Activated CD4-positive, alpha-beta T cell treated with anti-CD3 and anti-CD28 coated beads, Interleukin-2, amount 10 ng/mL, durations not matched to agents 24 days and 14 days (primary cell): ENCODE data around the gene CCT6A. TPM values are rescaled to one million over a fixed set of nuclear protein-coding genes. Genes with fewer than 3 reads are reported as not detected.
"Not testable (repeated sequence)": the region's sequence is repeated elsewhere in the genome, so short reads cannot be mapped to it uniquely, and the experiment has no call there.

Experiments
- DNase-seq: peaks from one replicate; pipeline ENCODE4 v3.0.0; 2022
- H3K27ac Mint-ChIP-seq: one replicate; pipeline ENCODE4 v1.8.0; 2022; ENCODE audit warnings: mild to moderate bottlenecking, mixed read lengths
- H3K27me3 Mint-ChIP-seq: one replicate; pipeline ENCODE4 v1.8.0; 2022; ENCODE audit warnings: mixed read lengths
- H3K36me3 Mint-ChIP-seq: one replicate; pipeline ENCODE4 v1.8.0; 2022; ENCODE audit warnings: low read depth, mild to moderate bottlenecking, mixed read lengths
- H3K4me1 Mint-ChIP-seq: one replicate; pipeline ENCODE4 v1.8.0; 2021; ENCODE audit warnings: mixed read lengths
- H3K4me3 Mint-ChIP-seq: one replicate; pipeline ENCODE4 v1.8.0; 2022; ENCODE audit warnings: mild to moderate bottlenecking, moderate library complexity, mixed read lengths
- H3K9me3 Mint-ChIP-seq: one replicate; pipeline ENCODE4 v1.8.0; 2021; ENCODE audit warnings: mixed read lengths
- intact Hi-C: fragments of 100-400 bp; cut with micrococcal nuclease; formaldehyde crosslinking; loops from one replicate; pipeline ENCODE4 v1.15.1; 2023
- total RNA-seq: library from RNA; stranded (reverse); gene quantifications from 2 replicates; pipeline ENCODE4 v1.2.3, GENCODE V29; 2022

Gene CCT6A
- total RNA-seq, 1 donor from 2014 or later = 339 TPM

DNA sequence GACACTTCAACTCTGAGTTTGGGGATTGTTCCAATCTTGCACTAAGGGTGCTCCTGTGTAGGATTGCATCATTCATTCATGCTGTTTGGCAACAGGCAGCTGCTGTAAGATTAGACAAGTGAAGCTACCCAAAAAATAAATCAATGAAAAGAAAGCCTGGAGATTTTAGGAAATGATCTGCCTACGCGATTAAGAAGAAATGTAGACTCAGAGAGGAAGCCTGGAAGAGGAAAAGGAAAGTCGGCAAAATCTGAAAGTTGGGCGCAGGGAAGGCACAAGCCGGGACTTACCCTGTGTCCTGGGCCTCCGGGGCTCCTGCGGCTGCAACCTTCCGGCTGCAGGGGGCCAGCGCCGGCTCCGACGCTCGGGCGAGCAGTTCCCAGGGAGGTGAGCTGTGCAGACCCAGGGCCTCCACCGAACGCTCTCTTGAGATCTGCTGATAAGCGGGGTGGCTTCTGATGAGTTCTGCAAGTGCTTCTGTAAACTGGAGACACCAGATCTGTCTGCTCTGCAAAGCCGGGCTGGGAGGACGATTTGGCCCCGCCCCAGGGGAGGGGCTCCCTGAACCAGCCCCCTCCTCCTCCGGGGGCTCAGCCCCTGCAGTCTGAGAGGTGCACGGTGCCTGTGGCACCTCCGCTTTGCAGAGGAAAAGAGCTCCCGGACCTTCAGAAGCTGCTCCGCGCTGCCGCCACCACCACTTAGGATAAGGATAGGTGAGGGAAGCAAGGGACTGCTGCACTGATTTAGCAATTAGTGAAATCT is 17.7 kb upstream of the CCT6A start:
- Mint-ChIP-seq H3K36me3 (peaks cover 7% of the 10 kb centered on the region), H3K4me3 (peak overlapping the region; percentile 85), H3K4me1 (peaks cover 8% of the 10 kb centered on the region), H3K27me3 (no peaks in the 10 kb centered on the region), H3K9me3 (no peaks in the 10 kb centered on the region), H3K27ac (peak overlapping the region; percentile 56)
- intact Hi-C loops = loop anchor here (1.0 kb wide), 1 partner anchor 17 kb away; the partner anchor contains the start of genes CCT6A and PSPH
- peak; percentile 94 for DNase-seq

DNA sequence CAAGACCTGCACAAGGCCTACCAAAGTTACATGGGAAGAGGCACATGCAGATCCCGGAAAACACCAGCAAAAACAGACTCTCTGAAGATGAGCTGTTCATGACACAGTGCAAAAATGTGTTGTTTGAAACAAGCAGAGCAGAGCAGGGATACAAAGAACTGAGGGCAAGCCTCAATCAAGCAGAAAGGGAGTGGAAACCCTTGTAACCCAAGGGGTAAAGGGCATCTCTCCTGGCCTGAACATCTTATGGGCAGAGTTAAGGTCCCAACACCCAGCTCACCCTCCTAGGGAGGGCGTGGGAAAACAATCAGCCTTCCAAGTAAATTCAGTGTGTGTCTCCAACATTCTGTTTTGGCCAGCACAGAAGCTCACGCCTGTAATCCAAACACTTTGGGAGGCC is 10.8 kb upstream of the CCT6A start:
- H3K36me3 Mint-ChIP-seq = peaks cover 10% of the 10 kb centered on the region
- H3K4me3 Mint-ChIP-seq = no peak overlapping the region
- H3K9me3 Mint-ChIP-seq = no peaks in the 10 kb centered on the region
- H3K27me3 Mint-ChIP-seq = no peaks in the 10 kb centered on the region
- no peak for DNase-seq
- intact Hi-C loops = no loop called here
- H3K4me1 Mint-ChIP-seq = no peaks in the 10 kb centered on the region
- no peak overlapping the region for H3K27ac Mint-ChIP-seq

DNA sequence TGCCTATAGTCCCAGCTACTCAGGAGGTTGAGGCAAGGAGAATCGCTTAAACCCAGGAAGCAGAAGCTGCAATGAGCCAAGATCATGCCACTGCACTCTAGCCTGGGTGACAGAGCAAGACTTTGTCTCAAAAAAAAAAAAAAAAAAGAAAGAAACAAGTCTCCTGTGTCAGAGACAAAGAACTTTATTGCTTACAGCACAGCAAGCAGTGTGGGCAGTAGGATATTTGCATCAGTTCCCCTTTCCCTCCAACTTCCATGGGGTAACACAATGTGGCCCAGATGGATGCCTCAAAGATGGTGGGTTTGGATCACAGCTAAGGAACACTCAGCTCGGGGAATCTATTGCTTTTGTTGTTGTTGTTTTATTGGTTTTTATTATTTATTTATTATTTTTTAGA is 5.8 kb upstream of the CCT6A start:
- H3K4me3 Mint-ChIP-seq, H3K36me3 Mint-ChIP-seq, H3K9me3 Mint-ChIP-seq, intact Hi-C loops, DNase-seq, H3K27ac Mint-ChIP-seq, H3K27me3 Mint-ChIP-seq: not testable (repeated sequence)
- H3K4me1 Mint-ChIP-seq = peaks cover 11% of the 10 kb centered on the region

DNA sequence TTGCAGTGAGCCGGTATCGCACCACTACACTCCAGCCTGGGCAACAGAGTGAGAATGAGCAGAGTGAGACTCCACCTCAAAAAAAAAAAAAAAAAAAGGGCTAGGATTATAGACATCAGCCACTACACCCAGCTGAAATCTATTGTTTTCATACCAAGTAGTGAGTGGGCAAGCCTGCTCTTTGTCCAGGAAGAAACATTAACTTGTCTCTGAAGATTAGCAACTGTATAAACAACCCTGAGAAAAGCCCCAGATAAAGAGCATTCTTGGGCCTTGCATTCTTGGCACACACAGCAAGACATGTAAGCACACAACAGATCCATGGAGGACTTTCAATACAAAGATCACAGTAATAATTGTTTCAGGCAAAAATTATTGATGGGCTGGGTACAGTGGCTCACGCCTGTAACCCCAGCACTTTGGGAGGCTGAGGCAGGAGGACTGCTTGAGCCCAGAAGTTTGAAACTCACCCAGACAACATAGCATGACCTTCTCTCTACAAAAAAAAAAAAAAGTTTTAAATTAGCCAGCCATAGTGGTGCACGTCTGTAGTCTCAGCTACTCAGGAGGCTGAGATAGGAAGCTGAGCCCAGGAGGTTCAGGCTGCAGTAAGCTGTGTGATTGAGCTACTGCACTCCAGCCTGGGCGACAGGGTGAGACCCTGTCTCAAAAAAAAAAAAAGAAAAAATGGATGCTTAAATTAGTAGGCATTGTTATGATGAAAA is 4.7 kb upstream of the CCT6A start:
- no peaks in the 10 kb centered on the region for H3K9me3 Mint-ChIP-seq
- no peak overlapping the region for H3K4me3 Mint-ChIP-seq
- DNase-seq = no peak
- H3K27me3 Mint-ChIP-seq = no peaks in the 10 kb centered on the region
- intact Hi-C loops = no loop called here
- H3K36me3 Mint-ChIP-seq = peaks cover 12% of the 10 kb centered on the region
- peaks cover 11% of the 10 kb centered on the region for H3K4me1 Mint-ChIP-seq
- H3K27ac Mint-ChIP-seq = no peak overlapping the region

DNA sequence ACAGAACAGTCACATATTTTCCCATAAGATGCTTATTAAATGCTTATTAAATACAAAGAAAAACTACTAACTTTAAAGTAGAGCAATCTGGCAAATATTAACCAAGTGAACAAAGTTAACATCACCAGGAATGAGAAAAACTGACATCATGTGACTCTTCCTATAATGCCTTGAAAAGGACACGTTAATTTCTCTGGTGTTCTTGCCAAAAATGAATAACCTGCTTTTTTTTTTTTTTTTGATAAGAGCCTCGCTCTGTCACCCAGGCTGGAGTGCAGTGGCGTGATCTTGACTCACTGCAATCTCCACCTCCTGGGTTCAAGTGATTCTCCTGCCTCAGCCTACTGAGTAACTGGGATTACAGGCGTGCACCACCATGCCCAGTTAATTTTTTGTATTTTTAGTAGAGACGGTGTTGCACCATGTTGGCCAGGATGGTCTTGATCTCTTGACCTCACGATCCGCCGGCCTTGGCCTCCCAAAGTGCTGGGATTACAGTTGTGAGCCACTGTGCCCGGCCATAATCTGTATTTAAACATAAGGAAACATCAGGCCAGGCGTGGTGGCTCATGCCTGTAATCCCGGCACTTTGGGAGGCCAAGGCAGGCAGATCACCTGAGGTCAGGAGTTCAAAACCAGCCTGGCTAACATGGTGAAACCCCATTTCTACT is 4.0 kb upstream of the CCT6A start:
- H3K4me3 Mint-ChIP-seq, H3K27me3 Mint-ChIP-seq, DNase-seq, H3K9me3 Mint-ChIP-seq, H3K27ac Mint-ChIP-seq, H3K36me3 Mint-ChIP-seq, intact Hi-C loops: not testable (repeated sequence)
- peaks cover 11% of the 10 kb centered on the region for H3K4me1 Mint-ChIP-seq

DNA sequence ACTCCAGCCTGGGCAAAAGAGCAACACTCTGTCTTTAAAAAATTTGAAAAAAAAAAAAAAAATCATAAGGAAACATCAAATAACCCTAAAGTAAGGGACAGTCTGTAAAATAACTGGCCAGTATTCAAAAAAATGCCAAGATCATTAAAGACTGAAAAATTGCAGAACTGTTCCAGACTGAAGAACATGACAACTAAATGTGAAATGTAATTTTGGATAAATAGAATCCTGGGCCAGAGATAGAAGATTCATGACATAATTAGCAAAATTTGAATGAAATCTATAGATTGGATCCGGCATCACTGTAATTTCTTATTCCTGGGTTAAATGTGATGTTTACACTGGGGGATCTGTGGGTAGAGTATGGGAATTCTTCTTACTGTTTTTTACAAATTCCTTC is 3.3 kb upstream of the CCT6A start:
- Mint-ChIP-seq H3K36me3 (peaks cover 12% of the 10 kb centered on the region), H3K4me1 (peaks cover 15% of the 10 kb centered on the region), H3K27me3 (no peaks in the 10 kb centered on the region), H3K4me3 (no peak overlapping the region), H3K9me3 (no peaks in the 10 kb centered on the region), H3K27ac (no peak overlapping the region)
- no peak for DNase-seq
- intact Hi-C loops = no loop called here

DNA sequence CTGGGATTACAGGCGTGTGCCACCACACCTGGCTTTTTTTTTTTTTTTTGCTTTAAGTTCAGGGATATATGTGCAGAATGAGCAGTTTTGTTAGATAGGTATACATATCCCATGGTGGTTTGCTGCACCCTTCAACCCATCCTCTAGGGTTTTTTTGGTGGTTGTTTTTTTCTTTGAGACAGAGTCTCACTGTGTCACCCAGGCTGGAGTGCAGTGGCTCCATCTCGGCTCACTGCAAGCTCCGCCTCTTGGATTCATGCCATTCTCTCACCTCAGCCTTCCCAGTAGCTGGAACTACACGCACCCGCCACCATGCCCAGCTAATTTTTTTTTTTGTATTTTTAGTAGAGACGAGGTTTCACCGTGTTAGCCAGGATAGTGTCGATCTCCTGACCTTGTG is 2.8 kb upstream of the CCT6A start:
- H3K27me3 Mint-ChIP-seq, intact Hi-C loops, H3K27ac Mint-ChIP-seq, H3K9me3 Mint-ChIP-seq, H3K4me3 Mint-ChIP-seq, DNase-seq: not testable (repeated sequence)
- Mint-ChIP-seq H3K36me3 (peaks cover 16% of the 10 kb centered on the region), H3K4me1 (peaks cover 15% of the 10 kb centered on the region)

DNA sequence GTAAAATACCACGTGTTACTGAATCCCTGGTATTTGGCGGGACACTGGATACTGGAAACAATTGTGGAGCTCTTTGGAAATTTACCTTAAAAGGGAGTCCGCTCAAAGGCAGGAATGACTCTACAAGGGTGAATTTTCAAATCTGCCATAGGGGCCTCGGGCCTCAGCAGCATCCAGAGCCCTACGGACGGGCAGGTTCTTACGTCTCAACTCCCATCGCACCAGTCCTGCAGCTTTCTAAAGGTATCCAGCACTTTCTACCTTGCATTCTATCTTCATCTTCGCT is 569 bp upstream of the CCT6A start:
- Mint-ChIP-seq H3K9me3 (no peaks in the 10 kb centered on the region), H3K4me1 (peaks cover 26% of the 10 kb centered on the region), H3K27me3 (no peaks in the 10 kb centered on the region), H3K27ac (peak overlapping the region; percentile 98), H3K4me3 (peak overlapping the region; percentile 100), H3K36me3 (peaks cover 34% of the 10 kb centered on the region)
- no peak for DNase-seq
- intact Hi-C loops = loop anchor here (1.0 to 5.0 kb wide), 8 partner anchors 13 to 684 kb away; partner anchors contain the start of genes CHCHD2, MRPS17, SUMF2 and VOPP1

DNA sequence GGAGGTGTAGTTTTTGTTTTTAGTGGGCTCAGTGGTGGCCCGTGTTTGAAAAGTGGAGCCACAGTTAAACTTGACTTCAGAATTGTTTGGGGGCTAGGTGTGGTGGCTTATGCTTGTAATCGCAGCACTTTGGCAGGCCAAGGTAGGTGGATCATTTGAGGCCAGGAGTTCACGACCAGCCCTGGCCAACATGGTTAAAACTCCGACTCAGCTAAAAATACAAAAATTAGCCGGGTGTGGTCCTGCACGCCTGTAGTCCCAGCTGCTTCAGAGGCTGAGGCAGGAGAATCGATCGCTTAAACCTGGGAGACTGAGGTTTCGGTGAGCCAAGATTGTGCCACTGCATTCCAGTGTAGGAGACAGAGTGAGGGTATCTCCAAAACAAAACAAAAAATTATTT is 1.8 kb downstream of the CCT6A start:
- Mint-ChIP-seq H3K4me1 (peaks cover 31% of the 10 kb centered on the region), H3K36me3 (peaks cover 55% of the 10 kb centered on the region), H3K9me3 (no peaks in the 10 kb centered on the region), H3K27ac (no peak overlapping the region), H3K4me3 (peak overlapping the region; percentile 100), H3K27me3 (no peaks in the 10 kb centered on the region)
- no peak for DNase-seq
- intact Hi-C loops = loop anchor here (5.0 kb wide), 3 partner anchors 101 to 481 kb away; partner anchors contain the start of genes MRPS17, VOPP1 and ZNF713

DNA sequence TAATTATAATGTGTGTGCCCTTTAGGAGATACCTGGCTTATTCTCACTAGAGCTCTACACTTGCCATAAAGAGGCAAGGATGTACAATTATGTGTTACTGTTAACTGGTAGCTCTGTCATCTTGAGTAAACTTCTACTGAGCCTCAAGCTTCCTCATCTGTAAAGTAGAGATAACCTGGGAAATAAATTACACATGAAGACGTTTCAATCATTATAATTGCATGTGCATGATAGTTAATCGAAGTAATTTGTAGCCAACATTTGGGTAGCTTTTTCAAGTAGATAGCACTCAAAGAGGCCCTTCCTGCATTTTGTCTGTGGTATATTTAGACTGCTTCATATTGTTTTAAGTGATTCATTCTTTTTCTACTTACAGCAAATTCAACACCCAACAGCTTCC is 2.4 kb downstream of the CCT6A start:
- peak overlapping the region; percentile 33 for H3K4me3 Mint-ChIP-seq
- no peak for DNase-seq
- no peak overlapping the region for H3K27ac Mint-ChIP-seq
- H3K9me3 Mint-ChIP-seq = no peaks in the 10 kb centered on the region
- H3K4me1 Mint-ChIP-seq = peaks cover 30% of the 10 kb centered on the region
- intact Hi-C loops = loop anchor here (5.0 kb wide), 3 partner anchors 102 to 482 kb away; partner anchors contain the start of genes MRPS17, VOPP1 and ZNF713
- H3K27me3 Mint-ChIP-seq = no peaks in the 10 kb centered on the region
- peaks cover 61% of the 10 kb centered on the region for H3K36me3 Mint-ChIP-seq

DNA sequence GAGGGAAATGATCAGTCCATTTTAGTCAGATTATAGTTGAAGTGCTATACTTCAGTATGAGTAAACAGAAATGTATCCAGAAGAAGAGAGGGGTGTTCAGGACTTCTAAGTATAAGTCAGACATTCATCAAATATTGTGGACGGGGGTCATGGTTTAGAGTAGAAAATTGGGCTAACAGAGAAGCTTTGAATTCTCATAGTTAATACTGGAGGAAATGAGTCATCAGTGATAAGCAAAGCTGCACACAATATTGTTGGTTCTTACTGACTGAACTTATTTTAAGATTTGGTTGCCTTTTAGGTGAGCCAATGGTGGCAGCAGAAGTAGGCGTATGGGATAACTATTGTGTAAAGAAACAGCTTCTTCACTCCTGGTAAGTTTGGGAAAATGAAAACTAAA is 10.8 kb downstream of the CCT6A start:
- H3K27ac Mint-ChIP-seq = peak overlapping the region; percentile 85
- peaks cover 38% of the 10 kb centered on the region for H3K4me1 Mint-ChIP-seq
- no peak for DNase-seq
- intact Hi-C loops = loop anchor here (2.0 kb wide), 1 partner anchor 98 kb away; the partner anchor contains the start of gene NIPSNAP2
- H3K4me3 Mint-ChIP-seq = peak overlapping the region; percentile 52
- H3K9me3 Mint-ChIP-seq = no peaks in the 10 kb centered on the region
- peaks cover 60% of the 10 kb centered on the region for H3K36me3 Mint-ChIP-seq
- peaks cover 2% of the 10 kb centered on the region for H3K27me3 Mint-ChIP-seq

DNA sequence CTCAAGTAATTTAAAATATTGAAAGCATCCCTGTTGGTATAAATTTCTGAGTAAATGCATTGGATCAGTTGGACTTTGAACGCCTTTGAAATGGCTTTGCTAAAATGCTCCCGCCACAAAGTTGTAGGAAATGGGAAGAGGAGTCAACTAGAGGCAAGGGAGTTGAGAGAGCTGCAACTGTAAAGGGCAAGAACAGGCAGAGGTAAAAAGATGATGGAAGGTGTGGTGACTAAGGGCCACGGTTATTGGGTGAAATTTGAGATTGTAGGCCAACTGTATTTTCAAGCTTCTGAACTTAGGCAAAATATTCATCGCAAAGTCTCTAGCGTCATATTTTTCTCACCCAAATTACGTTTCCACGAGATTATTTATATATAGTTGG is 11.9 kb downstream of the CCT6A start:
- H3K36me3 Mint-ChIP-seq = peaks cover 49% of the 10 kb centered on the region
- no peak for DNase-seq
- H3K27ac Mint-ChIP-seq = peak overlapping the region; percentile 96
- intact Hi-C loops = loop anchor here (2.0 kb wide), 1 partner anchor 99 kb away; the partner anchor contains the start of gene NIPSNAP2
- peaks cover 2% of the 10 kb centered on the region for H3K27me3 Mint-ChIP-seq
- peak overlapping the region; percentile 94 for H3K4me3 Mint-ChIP-seq
- no peaks in the 10 kb centered on the region for H3K9me3 Mint-ChIP-seq
- peaks cover 34% of the 10 kb centered on the region for H3K4me1 Mint-ChIP-seq

DNA sequence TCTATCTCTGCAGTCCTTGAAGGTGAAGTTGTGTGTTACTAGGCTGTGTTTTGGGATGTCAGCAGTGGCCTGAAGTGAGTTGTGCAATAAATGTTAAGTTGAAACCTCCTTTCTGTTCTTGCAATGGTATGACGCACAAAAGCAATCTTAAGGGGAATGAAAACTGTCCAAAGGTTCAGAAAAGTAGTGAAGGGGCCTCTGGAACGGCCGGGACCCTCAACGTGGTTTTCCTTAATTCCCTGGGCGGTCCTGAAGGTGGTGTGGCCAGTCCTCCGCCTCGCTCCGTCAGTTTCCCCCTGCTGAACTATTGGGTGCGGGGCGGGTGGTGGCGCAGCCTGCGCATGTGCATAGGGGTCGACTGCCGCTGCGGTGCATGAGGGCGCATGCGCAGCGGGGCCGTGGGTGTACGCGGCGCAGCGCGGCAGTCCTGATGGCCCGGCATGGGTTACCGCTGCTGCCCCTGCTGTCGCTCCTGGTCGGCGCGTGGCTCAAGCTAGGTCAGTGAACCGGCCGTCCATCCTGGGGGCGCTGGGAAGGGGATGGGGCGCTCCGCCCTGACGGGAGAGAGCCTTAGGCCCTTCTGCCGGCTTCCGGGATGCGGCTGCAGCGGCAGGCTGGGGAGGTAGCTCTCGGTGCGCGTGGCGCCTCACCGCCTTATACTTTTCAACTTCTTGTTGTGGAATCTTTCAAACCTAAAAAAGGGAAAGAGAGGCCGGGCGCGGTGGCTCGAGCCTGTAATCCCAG is 12.5 kb downstream of the CCT6A start, which contains the start of gene SUMF2:
Gene SUMF2, plus strand, starts transcription at position 405 of the 744 bp plus-strand sequence. Its CDS starts 26 bp downstream, at position 431.
- Mint-ChIP-seq H3K36me3 (peaks cover 50% of the 10 kb centered on the region), H3K27ac (peak within 1 kb of the TSS; percentile 96), H3K4me3 (peak within 1 kb of the TSS; percentile 94), H3K4me1 (peaks cover 34% of the 10 kb centered on the region), H3K9me3 (no peaks in the 10 kb centered on the region), H3K27me3 (peaks cover 2% of the 10 kb centered on the region)
- peak; percentile 97 for DNase-seq
- intact Hi-C loops = loop anchor here (1.0 to 2.0 kb wide), 4 partner anchors 13 to 99 kb away; partner anchors contain the start of genes CCT6A, CHCHD2, NIPSNAP2 and PSPH
